Caki2 (cell line): ENCODE results near the gene CLMN. TPM values are rescaled to one million over a fixed set of nuclear protein-coding genes. Genes with fewer than 3 reads are reported as not detected.
"Not testable (repeated sequence)": the region's sequence is repeated elsewhere in the genome, so short reads cannot be mapped to it uniquely, and the experiment has no call there.

Experiments used
- DNase-seq: peaks from one replicate; pipeline ENCODE4 v3.0.0-alpha.2; 2015; ENCODE audit warnings: low read depth
- in situ Hi-C: cut with HindIII; loops from 2 replicates; pipeline ENCODE4 v1.10.0; 2016; ENCODE audit warnings: low sequenced_read_pairs, low pct_unique_long_range_greater_than_20kb, mixed read lengths
- total RNA-seq: library from RNA; depleted of rRNA; stranded (reverse); fragments of >200 nt; shearing (Covaris generic); gene quantifications from 2 replicates; pipeline ENCODE4 v1.2.3, GENCODE V29; 2014; ENCODE audit warnings: low replicate concordance

The CLMN gene
- total RNA-seq, 1 experiment from 2014 or later: 4.3 TPM

- DNase-seq: no peak
- in situ Hi-C loops: no loop called here
These were observed 172.1 kb downstream of the CLMN start for GRCh38 chr14:95147597-95147996.

- DNase-seq: no peak
- in situ Hi-C loops: no loop called here
These were observed 173.5 kb downstream of the CLMN start for GRCh38 chr14:95146079-95146771.

GRCh38 chr14:95144849-95145248, 174.9 kb downstream of the CLMN start:
- DNase-seq: no peak
- in situ Hi-C loops: no loop called here

- no peak for DNase-seq
- in situ Hi-C loops: no loop called here
These were observed 175.7 kb downstream of the CLMN start for GRCh38 chr14:95143808-95144620.

GRCh38 chr14:95142208-95142607, 177.5 kb downstream of the CLMN start:
- no peak for DNase-seq
- in situ Hi-C loops: no loop called here

- in situ Hi-C loops: no loop called here
- DNase-seq: no peak
These were observed 178.0 kb downstream of the CLMN start for GRCh38 chr14:95141684-95142083.

- in situ Hi-C loops: no loop called here
- DNase-seq: no peak
These were observed 179.4 kb downstream of the CLMN start for GRCh38 chr14:95140060-95140858.

- no peak for DNase-seq
- in situ Hi-C loops: no loop called here
These were observed 180.8 kb downstream of the CLMN start for GRCh38 chr14:95138876-95139275.

GRCh38 chr14:95138455-95138854, 181.3 kb downstream of the CLMN start:
- DNase-seq, in situ Hi-C loops: not testable (repeated sequence)

- DNase-seq: no peak
- in situ Hi-C loops: no loop called here
These were observed 181.9 kb downstream of the CLMN start for GRCh38 chr14:95137804-95138167.

GRCh38 chr14:95137164-95137803, 182.4 kb downstream of the CLMN start:
- no peak for DNase-seq
- in situ Hi-C loops: no loop called here

GRCh38 chr14:95136631-95137030, 183.1 kb downstream of the CLMN start:
- DNase-seq: no peak
- in situ Hi-C loops: no loop called here

GRCh38 chr14:95134304-95134933, 185.3 kb downstream of the CLMN start:
- in situ Hi-C loops: no loop called here

GRCh38 chr14:95133282-95133681, 186.4 kb downstream of the CLMN start:
- DNase-seq: no peak
- in situ Hi-C loops: no loop called here

More at GRCh38 chr14:95134304-95134933, 185.3 kb downstream of the CLMN start:
- DNase-seq: no peak

- no peak for DNase-seq
- in situ Hi-C loops: no loop called here
These were observed 186.9 kb downstream of the CLMN start for GRCh38 chr14:95132760-95133159.
